GM19043 (cell line): ENCODE results near the gene RIGI.
"Not testable (repeated sequence)": the region's sequence is repeated elsewhere in the genome, so short reads cannot be mapped to it uniquely, and the experiment has no call there.

Experiments
- ATAC-seq: cut with Tn5 transposase; IDR thresholded peaks from one replicate; pipeline ENCODE4 v1.9.1; 2021; ENCODE audit warnings: low read depth; ENCODE audit not compliant: unreplicated experiment

The RIGI gene

DNA sequence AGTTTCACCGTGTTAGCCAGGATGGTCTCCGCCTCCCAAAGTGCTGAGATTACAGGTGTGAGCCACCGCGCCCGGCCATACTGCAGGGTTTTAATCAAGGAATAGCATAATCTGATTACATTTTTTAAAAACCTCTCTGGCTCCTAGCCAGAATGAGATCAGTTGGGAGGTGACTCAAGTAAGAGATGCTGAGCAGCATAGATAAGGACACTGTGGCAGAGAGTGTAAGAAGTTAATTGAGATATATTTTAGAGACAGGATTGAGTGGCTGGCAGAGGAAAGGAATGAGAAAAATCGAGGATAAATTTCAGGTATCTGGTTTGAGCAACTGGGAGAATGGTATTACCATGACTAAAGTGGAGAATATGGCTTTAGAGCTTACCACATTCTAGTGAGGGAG, 7.3 kb upstream of the RIGI start:
- no peak for ATAC-seq

GRCh38 chr9:32526707-32527048, 682 bp upstream of the RIGI start:
- ATAC-seq, result no peak

GRCh38 chr9:32525709-32526030, 326 bp downstream of the RIGI start:
- ATAC-seq, result peak; percentile 6

DNA sequence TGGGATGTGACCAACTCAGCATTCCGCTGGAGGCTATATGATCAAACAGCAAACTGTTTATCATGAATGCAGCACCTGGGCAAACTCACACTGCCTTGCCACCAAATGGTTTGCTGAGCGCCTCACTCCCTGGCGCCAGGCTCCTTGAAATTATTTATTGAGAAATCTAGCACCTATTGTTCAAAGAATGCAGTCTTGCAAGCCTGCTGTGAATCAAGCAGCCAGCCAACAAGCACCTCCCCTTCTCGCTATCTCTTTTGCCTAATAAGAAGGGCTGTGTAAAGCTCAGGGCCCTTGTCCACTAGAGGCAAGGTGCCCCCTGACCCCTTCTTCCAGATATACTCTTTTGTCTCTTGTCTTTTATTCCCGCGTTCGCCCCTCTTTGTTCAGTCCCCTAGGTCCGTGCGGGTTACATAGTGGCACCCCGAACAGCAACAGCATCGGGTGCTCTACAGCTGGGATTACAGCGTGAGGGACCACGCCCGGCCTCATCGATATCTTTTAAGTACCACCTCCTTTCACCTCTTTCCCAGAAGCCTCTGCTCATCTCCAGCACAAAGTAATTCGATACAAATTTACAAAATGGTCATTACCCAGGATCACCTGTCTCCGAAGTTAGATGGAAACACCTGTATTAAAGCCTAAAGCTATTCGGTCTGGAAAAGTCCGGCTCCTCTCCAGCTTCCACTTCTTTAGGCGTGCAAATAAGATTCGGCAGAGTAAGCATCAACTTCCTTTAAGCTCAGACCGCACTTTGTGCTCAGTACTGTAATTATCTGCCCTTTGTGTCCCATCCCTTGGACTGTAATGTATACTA, 896 bp downstream of the RIGI start:
- peak; percentile 23 for ATAC-seq

DNA sequence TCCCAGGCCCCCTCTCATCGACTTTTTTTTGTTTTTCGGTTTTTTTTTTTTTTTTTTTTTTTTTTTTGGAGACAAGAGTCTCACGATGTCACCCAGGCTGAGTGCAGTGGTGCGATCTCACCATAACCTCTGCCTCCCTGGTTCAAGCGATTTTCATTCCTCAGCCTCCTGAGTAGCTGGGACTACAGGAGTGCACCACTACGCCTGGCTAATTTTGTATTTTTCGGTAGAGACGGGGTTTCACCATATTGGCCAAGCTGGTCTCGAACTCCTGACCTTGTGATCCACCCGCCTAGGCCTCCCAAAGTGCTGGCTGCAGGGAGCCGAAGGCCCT, 1.5 kb downstream of the RIGI start:
- not testable (repeated sequence) for ATAC-seq

DNA sequence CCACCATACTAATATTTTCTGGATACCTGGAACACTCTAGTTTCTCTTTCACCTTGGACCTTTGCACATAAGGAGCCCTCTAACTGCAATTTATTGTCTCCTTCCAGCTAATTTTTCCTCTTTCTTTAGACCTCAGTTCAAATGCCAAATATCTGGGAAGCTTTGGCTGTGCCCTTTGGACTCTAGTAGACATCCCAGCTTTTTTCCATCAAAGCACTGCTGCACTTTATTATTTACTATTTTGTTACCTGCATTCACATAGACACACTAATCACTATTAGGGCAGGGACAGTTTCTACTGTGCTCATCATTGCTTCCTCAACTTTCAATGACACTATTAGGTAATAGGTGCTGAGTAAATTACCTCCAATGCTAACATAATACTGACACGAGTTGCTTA, 2.1 kb downstream of the RIGI start:
- no peak for ATAC-seq

DNA sequence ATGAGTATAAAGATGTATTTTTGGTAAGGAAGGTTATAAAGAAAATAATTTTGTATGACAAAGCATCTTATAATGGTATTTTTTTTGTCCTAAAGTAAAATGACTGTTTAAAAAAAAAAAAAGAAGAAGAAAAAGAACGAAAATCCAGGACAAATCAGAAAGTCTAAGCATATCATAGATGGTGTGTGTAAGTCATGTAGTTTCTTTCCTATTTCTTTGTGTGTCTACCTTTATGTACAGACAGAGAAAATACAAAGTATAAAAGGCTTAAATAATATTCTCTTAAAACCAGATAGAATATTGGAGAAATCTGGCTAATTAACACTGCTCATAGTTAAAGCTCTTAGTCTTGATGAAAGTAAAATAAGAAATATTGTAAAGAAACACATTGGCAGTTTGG, 7.7 kb downstream of the RIGI start:
- no peak for ATAC-seq

- ATAC-seq, result no peak
Observed at GRCh38 chr9:32516241-32516640, 9.8 kb downstream of the RIGI start.

- ATAC-seq, result no peak
Observed at GRCh38 chr9:32508728-32509127, 17.3 kb downstream of the RIGI start.

GRCh38 chr9:32503008-32503407, 23.0 kb downstream of the RIGI start:
- no peak for ATAC-seq

GRCh38 chr9:32502464-32502863, 23.5 kb downstream of the RIGI start:
- no peak for ATAC-seq

DNA sequence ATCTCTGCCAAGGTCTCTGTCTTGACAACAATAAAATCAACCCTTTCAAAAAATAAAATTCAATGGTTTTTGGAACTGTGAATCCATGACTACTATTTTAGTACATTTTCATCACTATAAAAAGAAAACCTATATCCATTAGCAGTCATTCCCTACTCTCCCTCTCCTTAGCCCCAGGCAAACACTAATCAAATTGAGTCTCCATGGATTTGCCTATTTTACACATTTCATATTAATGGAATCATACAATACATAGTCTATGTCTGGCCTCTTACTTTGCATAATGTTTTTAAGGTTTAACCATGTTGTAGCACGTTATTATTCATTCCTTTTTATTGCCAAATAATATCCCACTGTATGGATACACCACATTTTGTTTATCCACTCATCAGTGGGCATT, 24.1 kb downstream of the RIGI start:
- no peak for ATAC-seq

- ATAC-seq, result peak; percentile 45
Observed at GRCh38 chr9:32500768-32501167, 25.2 kb downstream of the RIGI start.

- ATAC-seq, result no peak
Observed at GRCh38 chr9:32497921-32498320, 28.1 kb downstream of the RIGI start.

- ATAC-seq, result no peak
Observed at GRCh38 chr9:32490601-32491000, 35.4 kb downstream of the RIGI start.

GRCh38 chr9:32487981-32488380, 38.0 kb downstream of the RIGI start:
- ATAC-seq, result no peak

- no peak for ATAC-seq
Observed at GRCh38 chr9:32486839-32487562, 39.0 kb downstream of the RIGI start.

- ATAC-seq, result no peak
Observed at GRCh38 chr9:32483343-32483742, 42.7 kb downstream of the RIGI start.
